Measurements from ENCODE around the gene MS4A13.
A peak's percentile ranks its signal among the peaks of the same experiment; 100 is the strongest.
"Not testable (repeated sequence)": the region's sequence is repeated elsewhere in the genome, so short reads cannot be mapped to it uniquely, and the experiment has no call there.

MS4A13 gene

GRCh38 chr11:60532383-60532782 is 17.2 kb downstream of the MS4A13 start:
- not testable (repeated sequence) for DNase-seq

DNA sequence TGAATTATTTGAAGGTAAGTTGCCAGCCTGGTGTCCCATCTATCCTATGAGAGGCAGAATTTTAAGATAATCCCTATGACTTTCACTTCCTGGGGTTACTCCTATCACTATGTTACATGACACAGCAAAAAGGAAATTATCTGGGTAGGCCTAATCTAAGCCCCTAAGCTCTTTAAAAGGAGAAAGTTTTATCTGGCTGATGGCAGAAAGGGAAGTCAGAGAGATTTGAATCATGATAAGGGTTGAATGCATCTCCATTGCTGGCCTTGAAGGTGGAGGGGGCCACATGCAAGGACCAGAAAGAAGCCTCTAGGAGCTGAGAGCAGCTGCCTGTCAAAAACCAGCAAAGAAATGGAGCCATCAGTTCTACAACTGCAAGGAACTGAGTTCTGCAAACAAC is 23.4 kb downstream of the MS4A13 start:
- DNase-seq, result not testable (repeated sequence)

- no peak for DNase-seq
Observed at GRCh38 chr11:60544077-60544476, 28.9 kb downstream of the MS4A13 start.

DNA sequence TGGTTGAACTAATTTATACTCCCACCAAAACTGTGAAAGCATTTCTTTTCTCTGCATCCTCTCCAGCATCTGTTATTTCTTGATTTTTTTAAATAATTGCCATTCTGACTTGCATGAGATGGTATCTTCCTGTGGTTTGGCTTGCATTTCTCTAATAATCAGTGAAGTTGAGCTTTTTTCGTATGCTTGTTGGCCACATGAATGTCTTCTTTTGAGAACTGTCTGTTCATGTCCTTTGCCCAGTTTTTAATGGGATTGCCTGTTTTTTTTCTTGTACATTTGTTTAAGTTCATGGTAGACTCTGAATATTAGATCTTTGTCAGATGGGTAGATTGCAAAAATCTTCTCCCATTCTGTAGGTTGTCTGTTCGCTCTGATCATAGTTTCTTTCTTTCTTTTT is 46.1 kb downstream of the MS4A13 start:
- DNase-seq, result no peak

- no peak for DNase-seq
Observed at GRCh38 chr11:60563553-60564235, 48.5 kb downstream of the MS4A13 start.

- peak; percentile 77 for DNase-seq
Observed at GRCh38 chr11:60566776-60567175, 51.6 kb downstream of the MS4A13 start.

GRCh38 chr11:60570970-60571369 is 55.8 kb downstream of the MS4A13 start:
- no peak for DNase-seq

- DNase-seq, result no peak
Observed at GRCh38 chr11:60589611-60590010, 74.4 kb downstream of the MS4A13 start.

All from hematopoietic multipotent progenitor cell treated with erythropoietin and hydrocortisone succinate and interleukin-3 and kit ligand, for 4 days (in vitro differentiated cells).